Measurements from ENCODE around the gene PLSCR3.
A peak's percentile ranks its signal among the peaks of the same experiment; 100 is the strongest.

The PLSCR3 gene

GRCh38 chr17:7405350-7406234 is 11.3 kb upstream of the PLSCR3 start:
- no peak for DNase-seq

DNA sequence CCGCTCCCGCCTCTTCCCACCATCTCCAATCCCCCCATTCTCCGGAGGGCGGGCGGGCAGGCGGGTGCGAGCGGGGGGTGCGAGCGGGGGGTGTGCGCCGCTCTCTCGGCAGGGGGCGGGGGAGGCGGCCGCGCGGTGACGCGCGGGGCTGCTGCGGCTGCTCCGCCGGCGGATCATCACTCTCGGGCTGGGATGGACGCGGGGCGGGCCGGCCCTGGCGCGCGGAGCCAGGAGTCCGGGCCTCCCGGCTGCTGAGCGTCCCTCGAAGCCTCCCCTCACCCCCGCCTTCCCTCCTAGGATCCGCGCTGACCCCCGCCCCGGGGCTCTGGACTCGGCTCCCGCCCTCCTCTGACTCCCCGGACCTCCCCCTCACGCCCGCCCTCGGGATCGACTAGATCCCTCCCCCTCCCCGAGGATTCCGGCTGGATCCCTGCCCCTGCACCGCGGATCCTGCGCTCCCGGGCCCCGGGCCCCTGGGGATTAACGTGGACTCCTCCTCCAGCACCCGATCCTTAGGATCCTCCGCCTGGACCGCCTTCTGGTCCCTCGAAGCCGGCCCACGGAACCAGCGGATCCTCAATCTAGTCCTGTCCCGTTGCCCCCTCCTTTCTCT is 10.5 kb upstream of the PLSCR3 start:
- no peak for DNase-seq

GRCh38 chr17:7403977-7404736 is 9.8 kb upstream of the PLSCR3 start, which contains the start of gene TMEM256:
Gene TMEM256, minus strand, starts transcription at chr17:7404097. Its CDS starts 13 bp downstream, at chr17:7404084.
- peak; percentile 97 for DNase-seq

GRCh38 chr17:7403727-7403976 is 9.3 kb upstream of the PLSCR3 start:
- no peak for DNase-seq

DNA sequence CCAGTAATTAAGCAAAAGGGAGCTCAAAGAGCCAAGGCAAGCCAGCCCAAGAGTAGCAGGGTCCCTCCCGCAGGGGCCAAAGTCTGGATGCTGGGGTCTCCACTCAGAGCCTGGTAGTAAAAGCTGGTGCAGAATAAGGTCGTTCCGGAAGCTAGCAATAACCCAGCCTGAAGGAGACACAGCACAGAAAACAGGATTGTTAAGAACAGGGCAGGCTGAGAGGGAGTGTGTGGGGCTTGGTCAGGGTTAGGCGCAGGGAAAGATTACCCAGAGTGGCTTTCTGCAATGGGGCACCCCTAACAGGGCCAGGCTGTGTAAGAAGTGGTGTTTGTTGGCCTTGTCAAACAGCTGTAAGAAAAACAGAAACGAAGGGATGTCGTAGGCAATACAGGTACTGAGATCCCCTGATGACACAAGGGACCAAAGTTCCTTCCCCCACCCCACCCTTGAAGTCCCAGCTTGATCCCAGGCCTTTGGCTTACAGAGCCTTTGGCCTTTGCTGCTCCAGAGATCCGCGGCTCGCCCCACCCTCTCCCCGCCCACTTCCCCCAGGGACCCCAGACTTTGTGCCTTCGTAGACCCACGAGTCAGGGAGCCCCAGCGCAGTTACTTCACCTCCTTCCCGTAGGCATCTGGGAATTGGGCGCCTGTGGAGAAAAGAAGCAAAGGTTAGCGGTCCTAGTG is 8.9 kb upstream of the PLSCR3 start:
- no peak for DNase-seq

DNA sequence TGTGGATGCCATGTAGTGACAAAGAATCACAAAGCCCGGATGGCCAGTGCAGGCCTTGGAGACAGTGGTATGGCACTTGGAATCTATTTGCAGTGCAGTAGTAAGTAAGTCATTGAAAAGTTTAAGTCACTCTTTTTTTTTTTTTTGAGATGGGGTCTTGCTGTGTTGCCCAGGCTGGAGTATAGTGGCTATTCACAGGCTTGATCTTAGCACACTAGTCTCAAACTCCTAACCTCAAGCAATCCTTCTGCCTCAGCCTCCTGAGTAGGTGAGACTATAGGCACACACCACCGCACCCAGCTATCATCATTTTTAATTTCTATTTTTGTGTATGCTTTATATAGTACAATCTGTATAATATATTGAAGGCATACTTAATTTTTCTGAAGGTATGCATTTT is 4.3 kb upstream of the PLSCR3 start:
- DNase-seq: no peak

DNA sequence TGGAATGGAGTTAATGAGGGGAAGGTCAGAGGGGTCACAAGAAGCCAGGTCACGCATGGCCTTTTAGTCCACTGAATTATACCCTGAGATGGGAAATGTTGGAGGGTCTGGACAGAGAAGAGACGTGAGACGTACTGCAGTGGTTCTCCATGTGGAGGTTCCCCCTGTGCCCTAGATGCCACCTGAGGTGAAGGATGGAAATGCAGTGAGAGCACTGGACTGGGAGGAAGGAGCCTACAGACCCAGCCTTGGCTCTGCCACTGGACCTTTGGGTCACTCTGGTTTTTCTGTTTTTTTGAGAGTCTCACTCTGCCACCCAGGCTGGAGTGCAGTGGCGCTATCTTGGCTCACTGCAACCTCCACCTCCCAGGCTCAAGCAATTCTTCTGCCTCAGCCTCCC is 1.8 kb upstream of the PLSCR3 start:
- no peak for DNase-seq

DNA sequence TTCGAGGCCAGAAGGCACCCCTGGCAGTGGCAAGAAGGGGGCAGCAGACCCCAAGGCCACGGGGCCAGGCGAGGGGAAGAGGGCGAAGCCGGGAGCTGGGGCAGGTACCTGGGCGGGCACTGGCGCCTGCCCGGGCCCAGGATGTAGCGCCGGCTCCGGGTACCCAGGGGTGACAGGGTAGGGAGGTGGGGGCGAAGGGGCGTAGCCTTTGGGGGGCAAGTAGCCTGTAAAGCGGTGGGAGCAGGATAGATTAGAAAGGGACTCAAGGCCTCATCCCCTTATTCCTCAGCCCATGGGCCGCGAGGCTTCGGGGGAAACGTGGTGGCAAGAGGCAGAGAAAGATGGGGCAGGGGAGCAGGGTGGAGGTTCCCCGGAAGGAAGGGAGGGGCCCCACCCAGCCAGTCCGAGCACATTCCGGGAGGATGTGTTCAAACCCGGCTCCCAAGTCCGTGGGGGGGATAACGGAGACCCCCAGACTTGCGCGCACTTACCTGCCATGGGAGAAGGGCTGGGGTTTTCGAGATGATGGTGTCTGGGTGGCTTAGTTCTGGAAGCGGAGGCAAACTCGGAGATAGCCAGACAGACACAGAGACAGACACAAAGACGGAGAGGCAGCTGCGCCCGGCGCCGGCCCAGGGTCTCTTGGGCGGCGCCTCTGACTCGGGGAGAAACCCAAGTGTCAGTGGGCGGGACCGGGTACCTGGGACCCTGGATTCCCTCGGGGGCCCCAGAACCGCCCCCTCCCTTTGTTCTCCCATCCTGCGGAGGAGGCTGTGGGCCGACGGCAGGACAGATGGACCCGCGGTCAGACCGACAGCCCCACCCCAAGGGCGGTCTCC is 493 bp downstream of the PLSCR3 start:
- DNase-seq: no peak

GRCh38 chr17:7392696-7393612 is 1.4 kb downstream of the PLSCR3 start:
- no peak for DNase-seq

- DNase-seq: no peak
Measured at GRCh38 chr17:7391307-7391706, 3.0 kb downstream of the PLSCR3 start.

DNA sequence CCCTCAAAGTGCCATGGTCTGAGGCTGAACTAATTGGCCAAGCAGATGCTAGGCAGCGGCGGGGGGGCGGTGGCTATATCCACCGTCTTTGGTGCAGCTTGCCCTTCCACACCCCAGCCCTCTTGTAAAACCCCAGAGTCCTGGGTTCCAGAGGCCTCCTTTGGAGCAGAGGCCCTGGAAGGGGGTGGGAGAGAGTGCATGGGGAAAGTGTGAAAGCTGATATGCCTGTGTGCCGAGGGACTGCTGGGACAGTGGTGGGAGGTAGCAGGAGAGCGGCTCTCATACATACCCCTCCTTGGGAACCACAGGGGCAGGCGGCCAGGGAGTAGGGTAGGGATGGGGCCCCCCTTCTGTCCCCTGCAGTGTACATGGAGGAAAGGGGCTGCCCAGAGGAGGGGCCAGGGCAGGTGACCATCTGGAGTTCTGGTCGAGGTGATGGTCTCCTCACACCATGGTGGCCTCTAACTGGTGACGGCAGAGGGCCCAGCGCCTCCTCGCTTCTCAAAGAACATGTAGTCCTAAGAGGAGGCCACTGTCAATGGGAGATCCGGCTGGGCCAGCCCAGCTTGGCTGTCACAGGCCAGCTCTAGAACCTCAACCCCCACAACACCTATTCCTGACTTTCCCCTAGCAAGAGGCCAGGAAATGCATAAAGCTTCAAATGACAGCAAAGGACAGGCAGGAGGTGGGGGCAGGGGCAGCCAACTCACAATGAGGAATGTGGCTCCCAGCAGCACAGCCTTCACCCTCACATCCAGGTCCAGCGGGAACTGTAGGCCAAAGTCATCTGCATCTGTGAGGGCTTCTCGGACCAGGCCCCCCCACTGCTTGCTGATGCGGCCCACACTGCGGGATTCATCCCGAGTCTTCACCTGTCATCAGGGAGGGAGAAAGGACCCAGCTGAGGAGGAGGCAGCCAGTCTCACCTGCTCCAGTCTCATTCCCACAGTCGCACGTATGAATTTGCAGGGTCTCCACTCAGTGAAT is 4.1 kb downstream of the PLSCR3 start:
- DNase-seq: no peak

DNA sequence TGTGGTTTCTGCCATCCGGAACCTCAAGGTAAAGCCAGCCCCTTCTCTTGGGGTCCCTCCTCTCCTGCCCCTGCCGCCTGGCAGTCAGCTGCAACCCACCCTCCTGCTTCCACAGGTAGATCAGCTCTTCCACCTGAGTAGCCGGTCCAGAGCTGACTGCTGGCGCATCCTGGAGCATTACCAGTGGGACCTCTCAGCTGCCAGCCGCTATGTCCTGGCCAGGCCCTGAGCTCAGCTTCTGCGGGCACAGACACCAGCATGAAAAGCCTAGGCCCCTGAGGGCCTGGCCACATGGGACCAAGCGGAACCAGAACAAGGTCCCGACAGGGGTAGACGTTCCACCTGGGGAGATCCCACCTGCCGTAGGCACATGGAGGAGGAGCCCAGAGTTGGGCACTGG is 5.5 kb downstream of the PLSCR3 start:
- no peak for DNase-seq

DNA sequence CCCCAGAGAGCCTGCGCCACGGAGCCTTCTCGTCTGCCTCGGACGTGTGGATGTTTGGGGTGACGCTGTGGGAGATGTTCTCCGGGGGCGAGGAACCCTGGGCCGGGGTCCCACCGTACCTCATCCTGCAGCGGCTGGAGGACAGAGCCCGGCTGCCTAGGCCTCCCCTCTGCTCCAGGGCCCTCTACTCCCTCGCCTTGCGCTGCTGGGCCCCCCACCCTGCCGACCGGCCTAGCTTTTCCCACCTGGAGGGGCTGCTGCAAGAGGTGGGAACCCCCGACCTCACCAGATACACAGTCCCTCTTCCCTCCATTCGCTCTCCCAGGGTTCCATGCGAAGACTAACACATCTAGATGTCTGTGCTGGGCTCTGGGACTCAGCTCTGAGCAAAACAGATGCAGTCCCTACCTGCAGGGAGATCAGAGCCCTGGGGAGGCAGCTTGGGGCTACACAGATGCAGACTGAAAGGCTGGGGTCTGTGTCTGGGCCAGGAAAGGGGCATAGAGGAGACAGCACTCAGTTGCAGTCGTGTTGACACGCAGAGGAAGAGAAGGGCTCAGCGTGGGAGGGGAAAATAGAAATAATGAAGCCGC is 9.7 kb downstream of the PLSCR3 start:
- no peak for DNase-seq

DNA sequence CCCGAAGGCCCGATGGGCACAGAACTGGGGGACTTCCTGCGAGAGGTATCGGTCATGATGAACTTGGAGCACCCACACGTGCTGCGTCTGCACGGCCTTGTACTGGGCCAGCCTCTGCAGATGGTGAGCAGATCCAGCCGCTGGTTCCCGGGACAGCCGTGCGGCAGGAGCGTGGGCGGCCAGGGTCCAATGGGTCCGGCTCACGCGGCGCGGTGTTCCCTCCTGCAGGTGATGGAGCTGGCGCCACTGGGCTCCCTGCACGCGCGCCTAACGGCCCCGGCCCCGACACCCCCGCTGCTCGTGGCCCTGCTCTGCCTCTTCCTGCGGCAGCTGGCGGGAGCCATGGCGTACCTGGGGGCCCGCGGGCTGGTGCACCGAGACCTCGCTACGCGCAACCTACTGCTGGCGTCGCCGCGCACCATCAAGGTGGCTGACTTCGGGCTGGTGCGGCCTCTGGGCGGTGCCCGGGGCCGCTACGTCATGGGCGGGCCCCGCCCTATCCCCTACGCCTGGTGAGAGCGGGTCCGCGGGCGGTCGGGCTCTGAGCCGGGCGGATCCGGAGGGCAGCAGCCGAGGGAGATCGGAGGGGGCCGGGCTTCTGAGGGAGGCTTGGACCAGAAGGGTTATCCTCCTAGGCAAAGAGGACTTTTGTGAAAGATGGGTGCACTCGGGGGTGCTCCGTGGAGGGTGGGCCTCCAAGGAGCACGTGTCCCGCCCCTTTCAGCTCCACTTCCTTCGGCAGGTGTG is 10.4 kb downstream of the PLSCR3 start:
- DNase-seq: no peak

DNA sequence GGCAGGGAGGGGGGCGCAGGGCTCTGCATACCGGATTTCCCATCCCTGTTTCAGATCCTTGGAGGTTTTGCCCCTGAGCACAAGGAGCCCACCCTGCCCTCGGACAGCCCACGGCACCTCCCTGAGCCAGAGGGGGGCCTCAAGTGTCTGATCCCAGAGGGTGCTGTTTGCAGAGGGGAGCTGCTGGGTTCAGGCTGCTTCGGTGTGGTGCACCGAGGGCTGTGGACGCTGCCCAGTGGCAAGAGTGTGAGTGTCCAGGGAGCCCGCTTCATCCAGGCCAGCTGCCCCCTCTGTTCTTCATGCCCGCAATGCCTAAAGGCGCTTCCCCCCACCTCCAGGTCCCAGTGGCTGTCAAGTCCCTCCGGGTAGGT is 11.0 kb downstream of the PLSCR3 start:
- no peak for DNase-seq

- DNase-seq: no peak
Measured at GRCh38 chr17:7382901-7383300, 11.4 kb downstream of the PLSCR3 start.

DNA sequence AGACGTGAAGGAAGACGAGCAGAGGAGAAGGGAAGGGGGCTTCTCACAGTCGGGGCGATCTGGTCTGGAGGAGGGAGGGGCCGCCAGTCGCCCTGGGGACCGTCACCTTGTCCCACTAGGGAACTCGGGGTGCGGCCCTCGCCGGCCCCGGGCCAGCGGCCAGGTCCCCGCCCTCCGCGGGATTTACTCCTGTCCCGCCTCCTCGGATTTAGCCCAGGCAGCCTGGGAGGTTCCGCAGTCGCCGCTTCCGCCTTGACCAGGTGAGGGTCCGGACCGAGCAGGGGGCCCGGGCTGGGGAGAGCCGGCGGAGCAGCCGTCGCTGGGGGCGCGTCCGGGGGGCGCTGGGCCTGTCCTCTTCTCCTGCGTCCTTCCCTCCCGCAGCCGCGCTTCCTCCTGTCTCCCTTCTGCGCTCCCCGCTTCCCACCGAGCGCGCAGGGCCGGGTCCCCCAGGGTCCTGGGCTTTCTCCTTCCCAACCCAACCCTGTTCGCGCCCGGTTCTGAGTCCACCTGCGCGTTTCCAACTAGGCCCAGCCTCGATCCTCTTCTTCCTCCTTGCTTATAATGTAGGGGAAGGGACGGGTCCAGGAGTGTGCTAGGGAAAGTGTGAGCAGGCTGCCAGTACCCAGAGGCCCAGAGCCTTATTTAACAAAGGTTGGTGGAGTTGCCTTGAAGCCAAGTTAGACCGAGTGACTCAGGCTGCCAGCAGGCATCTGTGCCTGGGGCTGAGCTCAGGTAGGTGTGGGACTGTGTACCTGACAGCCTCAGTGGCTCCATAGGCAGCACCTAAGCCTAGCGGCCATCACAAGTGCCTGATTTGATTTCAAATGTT is 13.3 kb downstream of the PLSCR3 start, which contains the start of gene TNK1:
Gene TNK1, plus strand, starts transcription at position 235 of the 829 bp plus-strand sequence. CDS start 1,838 bp downstream, outside the sequence.
- no peak for DNase-seq

DNA sequence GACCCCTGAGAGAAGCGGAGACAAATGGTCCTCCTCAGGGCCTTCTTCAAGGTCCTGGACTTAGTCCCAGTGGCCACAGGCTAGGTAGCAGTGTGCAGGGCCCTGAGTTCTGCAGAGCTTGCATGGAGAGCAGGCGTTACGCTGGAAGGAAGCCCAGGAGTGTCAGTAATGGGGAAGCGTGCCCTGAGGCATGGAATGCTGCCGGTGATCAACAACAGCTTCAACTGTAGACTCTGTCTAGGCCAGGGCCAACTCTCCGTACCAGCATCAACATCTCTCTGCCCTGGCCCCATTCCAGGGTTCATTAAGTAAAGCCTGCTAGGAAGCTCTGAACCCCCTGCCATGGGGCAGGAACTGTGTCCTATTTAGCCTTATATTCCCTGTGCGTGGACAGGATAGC is 14.0 kb downstream of the PLSCR3 start:
- DNase-seq: no peak

Measured in GDM1 (cell line).